ENCODE results near the gene PLXDC2. TPM values are rescaled to one million over a fixed set of nuclear protein-coding genes. Genes with fewer than 3 reads are reported as not detected.

The PLXDC2 gene
- total RNA-seq, 1 experiment from 2014 or later: not detected

GRCh38 chr10:20108021-20108420, 291.8 kb downstream of the PLXDC2 start:
- BruUV-seq (replicated peaks): no TSS peak
- CTCF ChIA-PET: no interaction called here
- Mint-ChIP-seq H3K4me3 (ENCODE audit: low read depth, unreplicated experiment) (no peak overlapping the region), H3K9me3 (ENCODE audit: low read depth, unreplicated experiment) (peaks cover 6% of the 10 kb centered on the region), H3K4me1 (ENCODE audit: low read depth, unreplicated experiment) (no peaks in the 10 kb centered on the region), H3K27me3 (ENCODE audit: unreplicated experiment) (no peaks in the 10 kb centered on the region), H3K36me3 (ENCODE audit: insufficient read depth, unreplicated experiment) (no peaks in the 10 kb centered on the region), H3K27ac (ENCODE audit: unreplicated experiment) (no peak overlapping the region)
- intact Hi-C loops (cut with micrococcal nuclease; ENCODE audit: unreplicated experiment): no loop called here
- no peak for TF ChIP-seq CTCF (IDR thresholded peaks at IDR 0.05; ENCODE audit: unreplicated experiment)
- no peak for DNase-seq

GRCh38 chr10:20109613-20110012, 293.4 kb downstream of the PLXDC2 start:
- Mint-ChIP-seq H3K4me3 (ENCODE audit: low read depth, unreplicated experiment) (no peak overlapping the region), H3K27me3 (ENCODE audit: unreplicated experiment) (no peaks in the 10 kb centered on the region), H3K27ac (ENCODE audit: unreplicated experiment) (no peak overlapping the region), H3K4me1 (ENCODE audit: low read depth, unreplicated experiment) (no peaks in the 10 kb centered on the region), H3K36me3 (ENCODE audit: insufficient read depth, unreplicated experiment) (no peaks in the 10 kb centered on the region), H3K9me3 (ENCODE audit: low read depth, unreplicated experiment) (peaks cover 9% of the 10 kb centered on the region)
- intact Hi-C loops (cut with micrococcal nuclease; ENCODE audit: unreplicated experiment): no loop called here
- CTCF ChIA-PET: no interaction called here
- TF ChIP-seq CTCF (IDR thresholded peaks at IDR 0.05; ENCODE audit: unreplicated experiment): no peak
- no TSS peak for BruUV-seq (replicated peaks)
- DNase-seq: no peak

- no peak for TF ChIP-seq CTCF (IDR thresholded peaks at IDR 0.05; ENCODE audit: unreplicated experiment)
- no peaks in the 10 kb centered on the region for H3K4me1 Mint-ChIP-seq (ENCODE audit: low read depth, unreplicated experiment)
- H3K9me3 Mint-ChIP-seq (ENCODE audit: low read depth, unreplicated experiment): peaks cover 9% of the 10 kb centered on the region
- no peak overlapping the region for H3K4me3 Mint-ChIP-seq (ENCODE audit: low read depth, unreplicated experiment)
- H3K27ac Mint-ChIP-seq (ENCODE audit: unreplicated experiment): no peak overlapping the region
- no TSS peak for BruUV-seq (replicated peaks)
- DNase-seq: no peak
- intact Hi-C loops (cut with micrococcal nuclease; ENCODE audit: unreplicated experiment): no loop called here
- CTCF ChIA-PET: no interaction called here
- H3K36me3 Mint-ChIP-seq (ENCODE audit: insufficient read depth, unreplicated experiment): no peaks in the 10 kb centered on the region
- H3K27me3 Mint-ChIP-seq (ENCODE audit: unreplicated experiment): no peaks in the 10 kb centered on the region
Measured at GRCh38 chr10:20110125-20111100, 294.2 kb downstream of the PLXDC2 start.

- CTCF ChIA-PET: no interaction called here
- Mint-ChIP-seq H3K27me3 (ENCODE audit: unreplicated experiment) (no peaks in the 10 kb centered on the region), H3K27ac (ENCODE audit: unreplicated experiment) (no peak overlapping the region), H3K9me3 (ENCODE audit: low read depth, unreplicated experiment) (peaks cover 12% of the 10 kb centered on the region), H3K4me3 (ENCODE audit: low read depth, unreplicated experiment) (no peak overlapping the region), H3K4me1 (ENCODE audit: low read depth, unreplicated experiment) (no peaks in the 10 kb centered on the region), H3K36me3 (ENCODE audit: insufficient read depth, unreplicated experiment) (no peaks in the 10 kb centered on the region)
- intact Hi-C loops (cut with micrococcal nuclease; ENCODE audit: unreplicated experiment): no loop called here
- no peak for TF ChIP-seq CTCF (IDR thresholded peaks at IDR 0.05; ENCODE audit: unreplicated experiment)
- no TSS peak for BruUV-seq (replicated peaks)
- no peak for DNase-seq
Measured at GRCh38 chr10:20114179-20114578, 297.9 kb downstream of the PLXDC2 start.

Data from Calu3 (cell line).